NCI-H2171 (cell line): Measurements from ENCODE around the gene UVSSA.
A peak's percentile ranks its signal among the peaks of the same experiment; 100 is the strongest.

Experiments used
- DNase-seq: peaks from one replicate; lab custom pipeline; 2025; lab: John Stamatoyannopoulos, UW

UVSSA gene, protein sequence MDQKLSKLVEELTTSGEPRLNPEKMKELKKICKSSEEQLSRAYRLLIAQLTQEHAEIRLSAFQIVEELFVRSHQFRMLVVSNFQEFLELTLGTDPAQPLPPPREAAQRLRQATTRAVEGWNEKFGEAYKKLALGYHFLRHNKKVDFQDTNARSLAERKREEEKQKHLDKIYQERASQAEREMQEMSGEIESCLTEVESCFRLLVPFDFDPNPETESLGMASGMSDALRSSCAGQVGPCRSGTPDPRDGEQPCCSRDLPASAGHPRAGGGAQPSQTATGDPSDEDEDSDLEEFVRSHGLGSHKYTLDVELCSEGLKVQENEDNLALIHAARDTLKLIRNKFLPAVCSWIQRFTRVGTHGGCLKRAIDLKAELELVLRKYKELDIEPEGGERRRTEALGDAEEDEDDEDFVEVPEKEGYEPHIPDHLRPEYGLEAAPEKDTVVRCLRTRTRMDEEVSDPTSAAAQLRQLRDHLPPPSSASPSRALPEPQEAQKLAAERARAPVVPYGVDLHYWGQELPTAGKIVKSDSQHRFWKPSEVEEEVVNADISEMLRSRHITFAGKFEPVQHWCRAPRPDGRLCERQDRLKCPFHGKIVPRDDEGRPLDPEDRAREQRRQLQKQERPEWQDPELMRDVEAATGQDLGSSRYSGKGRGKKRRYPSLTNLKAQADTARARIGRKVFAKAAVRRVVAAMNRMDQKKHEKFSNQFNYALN

DNA sequence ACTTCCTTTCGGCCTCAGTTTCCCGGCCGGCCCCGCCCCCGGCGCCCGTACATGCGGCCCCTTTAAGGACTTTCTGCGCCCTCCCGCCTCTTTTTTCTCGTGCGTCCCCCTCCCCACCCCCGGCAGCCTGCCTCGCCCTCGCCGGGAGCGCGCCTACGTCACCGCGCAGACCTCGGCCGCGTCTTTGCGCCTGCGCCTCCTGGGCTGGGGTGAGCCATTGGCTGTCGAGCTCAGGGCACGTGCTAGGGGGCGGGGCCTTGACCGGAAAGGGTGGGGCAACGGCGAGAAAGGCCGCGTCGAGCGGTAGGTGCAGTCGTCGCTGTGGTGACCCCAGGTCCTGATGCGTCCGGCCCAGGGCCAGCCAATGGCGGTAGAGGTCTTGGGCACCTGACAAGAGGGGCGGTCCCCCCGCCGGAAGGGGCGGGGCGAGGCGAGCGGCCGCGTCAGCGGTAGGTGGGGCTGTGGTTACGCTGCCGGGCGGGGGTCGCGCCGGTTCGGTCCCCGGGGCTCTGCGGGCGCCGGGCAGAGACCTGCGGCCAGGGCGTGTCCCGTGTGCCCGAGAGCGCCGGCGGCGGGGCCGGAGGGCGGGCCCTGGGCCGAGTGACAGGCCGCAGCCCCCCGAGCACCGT is at the start of gene UVSSA:
Gene UVSSA, plus strand, starts transcription at position 428 of the 629 bp plus-strand sequence. CDS start 884 bp downstream, outside the sequence.
- peak; percentile 95 for DNase-seq

DNA sequence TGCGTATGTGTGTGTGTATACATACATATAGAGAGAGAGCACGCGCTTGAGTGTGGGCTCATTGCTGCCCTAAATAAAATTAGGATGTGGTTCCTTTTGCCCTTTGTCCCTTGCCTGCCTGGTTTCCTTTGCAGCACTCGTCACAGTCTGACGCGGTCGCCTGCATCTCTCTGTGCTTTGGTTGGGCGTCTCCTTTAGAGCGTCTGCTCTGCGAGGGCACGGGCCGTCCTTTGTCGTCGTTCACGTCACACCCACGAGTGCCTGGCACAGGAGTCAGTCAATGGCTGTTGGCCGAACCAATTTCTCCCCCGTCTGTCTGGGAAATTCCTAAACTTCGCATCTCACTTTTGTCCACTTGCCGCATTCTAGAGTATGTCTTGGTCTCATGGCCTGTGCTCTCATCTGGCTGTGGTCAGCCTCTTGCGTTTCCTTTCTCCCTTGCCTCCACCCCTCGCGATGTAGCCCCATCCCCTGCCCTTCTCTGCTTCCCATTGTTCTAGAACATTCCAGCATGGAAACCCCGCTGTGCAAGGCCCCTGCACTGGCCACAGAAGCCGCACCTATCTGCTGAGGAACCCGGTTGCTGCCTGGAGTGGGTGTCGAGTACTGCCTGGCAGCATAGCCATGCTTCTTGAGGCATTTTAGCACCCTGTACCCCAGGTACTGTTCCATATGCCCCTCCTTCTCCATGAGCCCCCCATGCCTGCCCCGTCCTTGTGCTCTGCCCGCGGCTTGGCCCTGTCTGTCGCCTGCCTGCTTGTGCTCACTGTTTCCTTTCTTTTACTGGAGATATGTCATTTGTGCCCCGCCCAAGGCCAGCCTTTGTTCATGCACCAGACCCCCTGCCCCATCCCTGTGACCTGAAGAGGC is 49.3 kb upstream of the UVSSA start:
- no peak for DNase-seq

DNA sequence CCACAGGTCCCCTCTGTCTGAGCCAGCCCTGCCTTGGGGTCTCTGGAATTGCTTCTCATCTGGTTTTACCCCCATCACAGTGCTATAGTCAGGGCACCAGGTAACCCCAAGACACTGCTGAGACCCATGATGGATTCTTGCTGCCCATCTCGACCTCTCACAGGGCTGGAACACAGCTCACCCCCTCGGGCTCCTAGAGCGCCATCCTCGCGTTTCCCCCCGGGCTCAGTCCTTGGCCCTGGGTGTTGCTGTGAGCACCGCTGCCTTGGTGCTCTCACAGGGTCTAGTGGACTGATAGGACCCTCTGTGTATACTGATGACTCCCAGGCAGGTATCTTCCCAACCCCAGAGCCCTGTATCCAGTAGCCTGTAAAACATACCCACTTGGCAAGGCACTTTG is 48.5 kb upstream of the UVSSA start:
- DNase-seq: no peak

DNA sequence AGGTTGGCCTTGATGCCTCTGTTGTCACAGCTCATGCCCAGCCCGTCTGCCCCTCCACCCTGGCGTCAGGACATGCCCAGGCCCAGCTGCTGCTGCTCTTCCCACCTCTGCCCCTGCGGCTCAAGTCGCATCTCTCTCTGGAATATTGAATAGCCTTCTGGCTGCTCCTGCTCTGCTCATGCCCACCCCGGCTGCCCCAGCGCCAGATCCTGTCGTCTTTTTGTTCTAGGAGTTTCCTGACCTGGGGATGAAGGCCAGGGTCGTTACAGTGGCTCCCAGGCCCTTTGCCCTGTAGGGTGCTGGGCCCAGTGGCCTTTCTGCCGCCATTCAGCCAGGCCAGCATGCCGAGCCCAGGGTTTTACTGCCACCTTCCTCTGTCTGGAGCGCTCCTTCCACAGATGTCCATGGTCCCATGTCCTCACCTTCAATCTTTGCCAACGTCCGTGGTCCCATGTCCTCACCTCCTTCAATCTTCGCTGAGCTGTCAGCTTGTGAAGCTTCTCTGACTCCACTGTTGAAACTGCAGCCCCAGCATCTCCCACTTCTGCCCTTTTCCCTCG is 47.6 kb upstream of the UVSSA start:
- no peak for DNase-seq

DNA sequence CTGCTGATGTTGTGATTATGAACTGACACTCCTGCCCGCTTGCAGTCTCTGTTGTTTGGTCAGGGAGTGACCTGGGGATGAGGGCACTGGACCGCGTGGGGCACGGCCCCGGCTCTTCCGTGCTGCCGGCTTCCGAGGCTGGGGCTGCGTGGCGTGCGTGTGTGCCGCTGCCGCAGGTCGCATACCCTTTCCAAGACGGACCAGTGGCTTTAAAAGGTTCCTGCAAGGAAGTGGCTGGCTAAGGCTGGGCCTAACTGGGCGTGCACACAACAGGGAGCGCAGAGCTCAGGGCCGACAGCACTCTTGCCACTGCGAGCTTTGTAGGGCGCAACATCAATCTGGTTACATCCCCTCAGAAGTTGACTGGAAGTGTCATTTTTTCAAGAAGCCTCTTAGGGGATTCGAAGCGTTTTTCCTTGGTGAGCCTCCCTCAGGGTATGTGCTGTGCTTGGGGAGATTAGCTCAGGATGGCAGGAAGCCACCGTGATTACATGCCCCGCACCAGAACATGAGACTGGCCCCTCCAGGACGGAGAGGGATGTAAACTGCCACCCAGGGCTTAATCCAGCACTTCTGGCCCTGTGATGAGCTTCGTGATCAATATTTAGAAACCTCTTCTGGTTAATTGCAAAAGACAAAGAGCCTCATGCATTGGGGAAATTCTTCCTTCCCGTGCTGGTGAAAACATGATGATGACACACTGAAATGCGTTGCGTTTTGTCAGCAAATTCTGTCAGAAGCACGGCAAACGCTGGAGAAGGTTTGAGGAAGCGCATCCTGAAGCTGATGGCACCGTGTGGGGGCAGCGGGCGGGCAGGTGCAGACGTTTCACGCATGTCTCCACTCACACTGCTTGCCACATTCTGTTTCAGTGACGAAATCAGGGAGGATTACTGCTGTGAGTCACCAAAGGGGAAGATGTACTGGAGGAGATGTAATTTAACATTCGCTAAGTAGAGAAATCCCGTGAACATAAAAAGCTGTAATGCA is 46.2 kb upstream of the UVSSA start:
- DNase-seq: no peak

DNA sequence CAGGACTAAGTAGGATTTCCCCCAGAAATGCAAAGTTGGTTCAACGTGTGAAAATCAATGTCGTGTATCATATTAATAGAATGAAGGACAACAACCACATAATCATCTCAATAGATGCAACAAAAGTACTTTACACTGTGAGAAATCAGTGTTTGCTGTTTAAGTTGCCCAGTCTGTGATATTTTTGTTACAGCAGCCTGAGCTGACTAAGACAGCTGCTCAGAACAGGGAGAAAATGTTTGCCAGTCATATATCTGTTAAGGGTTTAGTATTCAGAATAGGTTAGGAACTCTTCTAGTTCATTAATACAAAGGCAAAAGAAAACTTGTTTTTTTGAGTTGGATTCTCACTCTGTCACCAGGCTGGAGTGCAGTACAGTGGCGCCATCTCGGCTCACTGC is 44.8 kb upstream of the UVSSA start:
- no peak for DNase-seq

DNA sequence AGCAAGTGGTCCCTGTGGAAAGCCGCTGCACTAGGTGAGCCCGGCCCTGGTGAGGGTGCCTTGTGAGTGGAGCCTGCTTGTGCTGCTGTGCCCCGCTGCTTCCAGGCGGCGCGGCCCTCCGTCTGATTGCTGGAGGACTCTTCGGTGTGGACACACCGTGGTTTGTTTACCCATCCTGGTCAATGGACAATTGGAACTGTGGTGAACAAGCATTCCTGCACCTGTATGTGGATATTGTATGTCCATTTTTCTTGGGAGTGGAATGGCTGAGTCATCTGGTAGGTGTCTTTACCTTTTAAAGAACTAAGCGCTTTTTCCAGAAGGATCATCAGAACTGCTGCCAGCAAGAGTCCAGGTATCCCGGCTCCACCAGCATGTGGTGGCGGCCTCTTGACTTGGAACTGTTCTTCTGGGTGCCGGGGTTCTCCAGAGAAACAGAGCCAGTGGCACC is 41.7 kb upstream of the UVSSA start:
- no peak for DNase-seq

DNA sequence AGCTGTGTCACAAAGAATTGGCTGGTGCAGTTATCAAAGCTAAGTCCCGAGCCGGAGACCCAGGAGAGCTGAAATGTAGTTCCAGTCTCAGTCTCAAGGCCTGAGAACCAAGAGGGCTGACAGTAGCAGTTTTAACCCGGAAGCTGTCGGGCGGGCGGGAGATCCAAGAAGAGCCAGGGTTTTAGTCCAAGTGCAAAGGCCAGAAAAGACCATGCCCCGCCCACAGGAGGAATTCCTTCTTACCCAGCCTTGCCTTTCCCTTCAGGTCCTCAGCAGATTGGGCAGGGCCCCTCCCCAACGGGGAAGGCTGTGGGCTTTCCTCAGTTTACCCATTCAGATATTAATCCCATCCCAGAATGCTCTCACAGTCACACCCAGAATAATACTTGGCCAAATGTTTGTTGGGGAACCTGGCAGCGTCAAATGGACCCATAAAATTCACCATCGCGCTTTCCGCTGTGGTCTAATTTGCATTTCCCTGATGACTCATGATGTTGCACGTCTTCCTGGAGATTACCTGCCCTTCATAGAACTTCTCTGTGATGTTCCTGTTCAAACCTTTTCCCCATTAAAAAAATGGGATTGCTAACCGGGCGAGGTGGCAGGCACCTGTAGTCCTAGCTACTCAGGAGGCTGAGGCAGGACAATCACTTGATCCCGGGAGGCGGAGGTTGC is 41.1 kb upstream of the UVSSA start:
- DNase-seq: no peak

DNA sequence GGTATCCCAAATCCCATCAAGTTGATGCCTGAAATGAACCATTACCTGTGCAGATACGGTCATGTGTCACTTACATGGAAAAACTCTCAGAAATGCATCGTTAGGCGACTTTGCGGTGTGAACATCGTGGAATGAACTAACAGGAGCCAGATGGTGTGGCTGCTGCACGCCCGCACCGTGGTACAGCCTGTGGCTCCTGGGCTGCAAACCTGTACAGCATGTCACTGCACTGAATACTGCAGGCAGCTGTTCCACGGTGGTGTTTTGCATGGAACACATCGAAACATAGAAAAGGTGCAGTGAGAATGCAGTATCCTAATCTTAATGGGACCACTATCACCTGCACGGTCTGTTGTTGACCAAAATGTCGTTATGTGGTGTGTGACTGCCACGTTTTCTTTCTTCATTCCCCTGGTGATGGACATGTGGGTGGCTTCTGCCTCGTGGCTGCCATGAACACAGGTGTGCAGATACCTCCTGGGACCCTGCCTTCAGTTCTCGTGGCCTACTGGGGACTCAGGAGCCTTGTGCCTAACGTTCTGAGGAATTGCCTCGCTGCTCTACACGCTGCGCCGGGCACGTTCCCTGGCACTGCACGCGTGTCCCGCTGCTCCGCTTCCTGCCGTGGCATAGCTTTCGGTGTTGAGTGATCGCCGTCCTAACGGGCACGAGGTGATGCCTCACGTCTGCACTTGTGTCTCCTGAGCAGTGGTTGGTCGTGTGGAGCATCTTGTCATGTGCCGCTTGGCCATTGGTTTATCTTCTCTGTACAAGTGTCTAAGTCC is 38.9 kb upstream of the UVSSA start:
- no peak for DNase-seq

DNA sequence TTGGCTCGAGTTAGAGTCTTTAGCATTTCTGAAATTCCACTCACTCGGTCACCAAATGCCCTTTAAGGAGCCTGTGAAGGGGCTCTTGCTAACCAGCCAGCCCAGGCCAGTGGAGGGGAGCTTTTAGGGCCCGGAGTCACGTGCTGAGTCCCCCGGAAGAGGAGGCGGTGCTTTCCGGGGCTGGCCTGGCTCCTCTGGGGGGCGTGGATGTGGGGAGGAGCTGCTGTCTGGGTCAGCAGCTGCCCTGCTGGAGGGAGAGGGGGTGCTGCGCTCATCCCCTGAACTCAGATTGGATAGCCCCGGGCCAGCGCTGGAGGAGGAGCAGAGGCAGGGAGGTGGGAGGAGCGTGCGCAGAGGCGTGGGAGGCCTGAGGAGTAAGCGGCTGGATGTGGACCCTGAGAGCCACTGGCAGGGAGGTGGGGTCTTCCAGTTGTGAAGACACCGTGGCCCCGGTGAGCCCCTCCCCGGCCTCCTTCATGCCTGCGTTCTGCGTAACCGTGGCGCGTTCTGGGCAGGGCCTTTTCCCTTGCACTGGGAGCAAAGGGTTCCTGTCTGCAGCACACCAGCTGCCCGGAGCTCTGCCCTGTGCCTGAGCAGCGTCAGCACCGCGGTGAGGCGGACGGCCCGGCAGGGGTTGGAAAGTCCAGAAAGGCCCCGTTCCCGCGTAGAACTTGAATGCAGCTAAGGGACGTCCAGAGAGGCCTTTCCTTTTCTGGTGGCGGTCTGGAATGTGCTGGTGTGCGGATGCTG is 37.6 kb upstream of the UVSSA start:
- no peak for DNase-seq

DNA sequence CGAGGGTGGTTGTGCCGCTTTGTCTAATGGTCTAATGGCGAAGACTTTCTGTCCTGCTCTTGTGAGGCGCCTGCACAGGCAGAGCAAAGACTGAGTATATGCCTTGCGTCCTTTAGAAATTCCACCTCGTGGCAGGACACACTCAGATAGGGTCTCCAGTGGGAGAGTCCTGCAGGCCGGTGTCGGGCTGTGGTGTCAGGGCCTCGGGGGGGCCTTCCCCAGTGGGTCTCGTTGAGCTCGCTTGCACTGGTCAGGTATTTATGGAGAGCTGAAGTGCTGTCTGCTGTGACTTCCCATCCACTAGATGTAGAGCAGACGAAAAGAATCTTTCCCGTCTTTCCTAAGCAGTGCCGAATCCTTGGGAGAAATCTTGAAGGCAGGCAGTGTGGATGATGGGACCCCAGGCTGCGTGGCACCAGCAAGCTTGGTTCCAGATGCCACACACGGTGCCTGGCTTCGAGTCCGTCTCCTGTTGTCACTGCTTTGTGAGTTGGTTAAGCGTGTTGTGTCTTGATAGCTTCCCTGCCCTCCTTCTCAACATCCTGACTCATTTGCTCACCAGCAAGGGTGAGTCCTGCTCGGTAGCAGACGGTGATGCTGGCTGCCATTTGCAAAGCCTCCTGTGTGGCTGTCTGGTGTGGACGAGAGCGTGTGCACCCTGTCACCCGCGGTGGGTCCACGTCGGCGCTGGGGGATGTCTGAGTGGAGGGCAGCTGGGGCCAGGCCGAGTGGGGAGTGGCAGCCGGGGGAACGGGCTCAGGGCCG is 36.8 kb upstream of the UVSSA start:
- no peak for DNase-seq

DNA sequence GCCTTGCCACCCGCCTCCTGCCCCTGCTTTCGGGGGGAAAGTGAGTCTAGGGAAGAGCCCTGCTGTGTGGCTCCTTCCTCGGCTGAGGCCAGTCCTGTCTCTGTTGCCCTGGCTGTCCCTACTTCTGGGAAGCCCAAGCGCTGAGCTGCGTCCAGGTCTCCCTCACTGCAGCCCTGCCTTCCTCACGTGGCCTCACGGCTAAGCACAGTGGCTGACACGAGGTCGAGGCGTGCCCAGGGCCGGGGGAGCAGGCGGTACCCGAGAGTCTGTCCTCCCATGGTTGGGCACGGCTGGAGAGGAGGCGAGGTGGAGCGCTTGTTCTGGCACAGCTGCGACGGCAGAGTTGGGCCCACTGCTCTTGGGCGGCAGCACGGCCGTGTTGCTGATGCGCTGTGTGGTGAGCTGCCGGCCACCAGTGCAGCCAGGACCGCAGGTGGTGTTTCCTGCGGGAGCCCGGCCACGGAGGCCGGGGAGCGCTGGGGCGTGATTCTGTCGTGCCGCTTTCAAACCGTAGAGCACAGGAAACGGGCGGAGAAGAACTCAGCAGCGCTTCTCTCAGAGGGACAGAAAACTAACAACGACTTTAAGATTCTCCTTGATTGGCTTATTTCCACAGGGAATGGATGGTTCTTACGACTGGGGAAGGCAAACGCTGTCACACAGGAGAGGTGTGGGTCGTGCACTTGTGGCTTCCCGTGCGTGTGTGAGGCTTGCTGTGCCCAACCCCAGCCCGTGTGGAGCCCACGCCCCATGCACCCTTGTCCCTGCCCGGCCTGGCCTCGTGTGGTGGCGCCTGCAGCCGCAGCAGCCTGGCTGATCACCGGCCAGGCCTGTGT is 36.0 kb upstream of the UVSSA start:
- no peak for DNase-seq

DNA sequence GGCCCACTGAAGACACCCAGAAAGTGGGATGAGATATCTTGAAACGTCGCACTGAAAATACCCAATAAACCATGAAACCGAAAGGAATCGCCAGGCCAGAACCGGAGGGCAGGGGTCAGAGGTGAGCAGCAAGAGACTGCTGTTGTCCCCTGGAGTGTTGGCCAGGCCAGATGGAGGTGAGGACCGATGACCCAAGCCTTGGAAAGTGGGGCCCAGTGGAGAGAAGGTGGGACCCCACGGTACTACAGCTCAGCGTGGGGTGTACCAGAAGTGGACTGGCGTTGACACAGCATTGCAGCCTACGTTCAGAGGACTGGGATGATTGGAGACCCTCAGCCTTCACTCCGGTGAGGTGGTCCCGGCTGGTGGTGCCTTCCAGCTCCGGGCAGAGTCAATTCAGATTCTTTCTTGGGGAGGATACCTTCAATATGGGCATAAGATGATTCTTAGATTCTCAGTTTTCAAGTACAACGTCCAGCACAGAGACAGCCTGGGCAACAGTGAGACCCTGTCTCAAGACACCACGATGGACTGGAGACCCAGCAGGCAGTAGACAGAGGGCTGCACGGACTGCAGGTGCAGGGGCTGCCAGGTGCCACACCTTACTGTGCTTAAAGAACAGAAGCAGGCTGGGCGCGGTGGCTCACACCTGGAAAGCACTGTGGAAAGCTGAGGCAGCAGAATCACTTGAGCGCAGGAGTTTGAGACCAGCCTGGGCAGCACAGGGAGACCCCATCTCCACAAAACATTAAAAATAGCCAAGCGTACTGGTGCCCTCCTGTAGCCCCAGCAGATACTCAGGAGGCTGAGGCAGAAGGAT is 34.0 kb upstream of the UVSSA start:
- no peak for DNase-seq

DNA sequence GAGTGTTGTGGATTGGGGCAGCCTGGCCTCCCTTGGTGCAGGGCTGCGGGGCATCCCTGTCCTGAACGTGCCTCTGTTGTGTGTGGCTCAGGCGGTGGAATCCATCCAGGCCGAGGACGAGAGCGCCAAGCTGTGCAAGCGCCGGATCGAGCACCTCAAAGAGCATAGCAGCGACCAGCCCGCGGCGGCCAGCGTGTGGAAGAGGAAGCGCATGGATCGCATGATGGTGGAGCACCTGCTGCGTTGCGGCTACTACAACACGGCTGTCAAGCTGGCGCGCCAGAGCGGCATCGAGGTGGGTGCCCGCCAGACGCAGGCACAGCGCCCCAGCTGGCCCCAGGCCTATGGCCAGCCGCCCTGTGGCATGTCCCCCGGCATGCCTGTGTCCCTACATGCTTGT is 31.7 kb upstream of the UVSSA start:
- DNase-seq: no peak

DNA sequence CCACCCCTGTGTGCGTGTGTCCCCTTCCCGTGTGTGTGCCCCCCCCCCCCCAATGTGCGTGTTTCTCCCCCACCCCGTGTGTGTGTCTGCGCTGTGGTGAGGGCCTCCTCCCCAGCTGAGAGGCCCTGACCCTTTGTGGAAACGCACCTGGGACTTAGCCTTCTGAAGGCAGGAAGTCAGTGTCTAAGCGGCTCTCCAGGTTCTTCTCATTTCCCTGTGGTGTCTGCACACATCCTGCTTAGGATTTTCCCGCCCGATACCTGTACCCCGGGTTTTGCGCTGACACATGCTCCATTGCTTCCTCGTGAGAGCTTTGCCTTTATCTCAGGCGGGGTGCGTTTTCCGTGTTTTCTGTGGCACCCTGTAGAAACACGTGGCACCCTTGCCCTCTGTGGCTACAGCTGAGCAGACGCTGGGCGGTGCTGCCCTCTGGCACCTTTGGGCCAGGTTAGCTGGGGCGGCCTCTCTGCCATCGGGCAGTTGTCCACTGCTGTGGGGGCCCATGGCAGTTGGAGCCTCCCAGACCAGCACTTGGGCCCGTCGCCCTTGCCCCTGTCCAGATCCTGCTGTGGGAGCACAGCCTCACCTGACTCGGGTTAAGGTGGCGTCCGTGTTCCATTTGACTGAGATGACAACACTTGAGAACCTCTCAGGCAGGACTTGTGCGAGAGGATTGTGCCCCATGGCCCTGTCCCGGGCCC is 31.0 kb upstream of the UVSSA start:
- no peak for DNase-seq
